D341Med (cell line): ENCODE results near the gene MED28.
"Not testable (repeated sequence)": the region's sequence is repeated elsewhere in the genome, so short reads cannot be mapped to it uniquely, and the experiment has no call there.

ENCODE experiments used
- DNase-seq: peaks from one replicate; pipeline ENCODE4 v3.0.0; 2012; ENCODE audit warnings: low spot score

The MED28 gene

GRCh38 chr4:17618926-17619325 lies 4.5 kb downstream of the MED28 start:
- no peak for DNase-seq

DNA sequence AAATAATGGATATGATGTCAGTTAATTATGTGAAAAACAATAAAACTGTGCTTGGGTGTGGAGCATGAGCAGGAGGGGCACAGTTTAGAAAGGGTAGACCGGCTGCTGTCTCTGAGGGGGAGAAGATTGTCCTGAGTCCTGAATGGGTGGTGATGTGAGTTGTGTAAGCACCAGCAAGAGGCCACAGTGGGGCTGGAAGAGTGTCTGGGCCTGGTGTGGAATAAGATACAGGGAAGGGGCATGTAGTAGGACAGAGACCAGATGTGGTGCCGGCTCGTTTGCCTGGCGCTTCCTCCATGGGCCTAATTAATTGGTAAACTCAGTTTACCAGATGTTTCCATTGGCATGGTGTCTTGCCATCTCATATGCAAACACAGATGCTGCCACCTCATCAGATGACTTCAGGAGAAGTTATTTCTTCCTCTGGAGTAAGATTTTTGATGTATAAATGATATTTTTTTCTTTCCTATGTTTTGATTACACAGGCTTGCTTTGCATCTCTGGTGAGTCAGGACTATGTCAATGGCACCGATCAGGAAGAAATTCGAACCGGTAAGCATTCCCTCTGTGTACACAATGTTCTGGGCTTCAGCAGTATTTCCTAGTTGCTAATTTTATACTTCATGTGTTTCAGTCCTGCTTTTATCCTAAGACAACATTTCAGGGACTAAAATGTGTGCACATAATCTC lies 5.1 kb downstream of the MED28 start:
- DNase-seq, result no peak

GRCh38 chr4:17623451-17624001 lies 9.1 kb downstream of the MED28 start:
- DNase-seq, result no peak

DNA sequence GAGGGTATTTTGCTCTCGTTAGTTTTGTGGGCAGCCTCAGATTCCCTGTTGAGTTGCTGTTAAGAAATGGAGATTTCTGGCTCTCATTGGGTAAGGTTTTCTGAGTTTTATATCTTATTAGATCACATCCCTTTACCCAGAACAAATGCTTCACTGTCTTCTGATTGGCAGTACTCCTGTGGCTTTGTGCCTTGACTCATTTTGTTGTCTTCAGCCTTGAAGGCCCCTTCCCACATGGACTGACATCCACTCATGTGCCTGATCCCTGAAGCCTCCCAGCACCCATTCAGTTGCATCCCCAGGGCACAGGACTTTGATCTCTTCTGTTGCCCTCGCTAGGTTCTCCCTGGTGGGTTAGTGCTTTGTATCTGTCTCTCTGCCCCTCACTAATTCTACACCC lies 10.4 kb downstream of the MED28 start:
- DNase-seq, result no peak

DNA sequence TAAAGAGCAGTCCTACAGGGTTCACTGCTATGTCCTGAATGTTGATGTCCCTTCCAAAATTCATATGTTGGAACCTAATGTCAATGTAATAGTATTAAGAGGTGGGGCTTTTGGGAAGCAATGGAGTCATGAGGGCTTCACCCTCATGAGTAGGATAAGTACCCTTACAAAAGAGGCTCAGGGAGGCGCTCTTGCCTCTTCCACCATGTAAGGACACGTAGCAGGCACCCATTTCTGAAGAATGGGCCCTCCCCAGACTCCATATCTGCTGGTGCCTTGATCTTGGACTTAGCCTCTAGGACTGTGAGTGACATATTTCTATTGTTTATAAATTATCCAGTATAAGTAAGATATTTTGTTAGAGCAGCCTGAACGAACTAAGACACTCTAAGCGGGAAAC lies 15.8 kb downstream of the MED28 start:
- no peak for DNase-seq

DNA sequence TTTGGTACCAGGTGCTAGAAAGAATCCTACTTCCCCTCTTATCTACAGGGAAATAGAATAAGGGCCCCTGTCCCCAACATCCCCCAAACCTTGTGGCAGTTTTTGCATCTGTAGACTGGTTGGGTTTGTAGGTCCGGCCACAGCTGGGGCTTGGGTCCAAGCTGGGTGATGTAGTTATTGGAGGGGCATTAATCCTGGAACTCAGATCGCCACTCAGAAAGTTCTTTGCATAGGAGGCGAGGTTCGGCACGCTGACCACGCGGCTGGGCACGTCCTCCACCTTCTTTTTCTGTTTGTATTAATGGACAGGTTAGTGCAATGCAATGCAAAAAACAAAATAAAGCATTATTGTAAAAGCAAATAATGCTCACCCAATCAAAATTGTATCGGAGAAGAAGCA lies 19.2 kb downstream of the MED28 start:
- DNase-seq, result no peak

DNA sequence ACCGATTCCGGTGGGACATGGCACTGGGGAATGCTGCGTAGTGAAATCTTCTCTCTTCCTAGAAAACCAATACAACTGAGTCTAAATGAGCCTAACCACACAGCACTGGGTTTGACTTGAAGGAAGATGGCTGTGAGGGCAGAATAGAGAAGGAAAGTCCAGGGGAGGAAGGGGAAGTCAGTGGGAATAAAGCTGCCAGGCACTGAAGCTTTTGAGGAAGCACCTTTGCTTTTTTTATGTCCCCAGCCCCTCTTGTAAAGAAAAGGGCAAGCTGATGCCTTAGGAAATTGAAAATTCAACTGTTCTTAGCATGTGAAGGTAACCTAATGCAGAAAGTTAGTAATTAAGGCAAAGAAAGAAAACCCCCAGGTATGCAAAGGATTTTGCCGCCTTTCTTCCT lies 20.6 kb downstream of the MED28 start:
- no peak for DNase-seq

GRCh38 chr4:17636341-17636695 lies 21.9 kb downstream of the MED28 start:
- no peak for DNase-seq

DNA sequence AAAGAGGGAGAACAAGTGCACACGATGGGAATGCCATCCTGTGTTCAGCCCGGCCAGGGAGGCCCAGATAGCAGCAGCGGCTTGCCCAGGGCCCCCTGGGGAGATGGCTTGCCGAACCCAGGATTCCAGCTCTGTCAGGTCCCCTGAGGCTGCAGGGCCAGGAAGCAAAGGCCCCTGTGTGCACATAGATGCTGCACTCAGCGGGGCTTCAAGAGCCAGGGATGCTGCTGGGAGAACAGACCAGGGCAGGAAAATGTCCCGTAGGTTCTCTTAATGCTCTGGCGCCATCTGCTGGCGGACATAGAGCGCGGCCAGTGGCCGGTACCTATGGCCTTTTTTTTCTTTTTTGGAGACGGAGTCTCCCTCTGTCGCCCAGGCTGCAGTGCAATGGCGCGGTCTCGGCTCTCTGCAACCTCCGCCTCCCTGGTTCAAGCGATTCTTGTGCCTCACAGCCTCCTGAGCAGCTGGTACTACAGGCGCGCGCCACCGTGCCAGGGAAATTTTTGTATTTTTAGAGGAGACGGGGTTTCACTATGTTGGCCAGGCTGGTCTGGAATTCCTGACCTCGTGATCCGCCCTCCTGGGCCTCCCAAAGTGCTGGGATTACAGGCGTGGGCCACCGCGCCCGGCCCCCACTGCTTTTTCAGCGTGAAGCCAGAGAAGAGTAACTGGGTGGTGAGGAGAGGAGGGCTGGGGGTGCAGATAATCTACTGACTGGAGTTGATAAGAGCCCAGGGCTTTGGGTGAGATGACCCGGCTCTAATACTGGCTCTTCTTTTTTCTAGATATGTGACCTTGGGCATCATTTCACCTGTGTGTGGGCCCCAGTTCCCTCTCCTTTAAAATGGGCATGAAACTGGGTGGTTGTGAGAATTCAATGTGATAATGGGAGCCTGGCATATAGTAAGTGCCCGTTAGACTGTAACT lies 22.5 kb downstream of the MED28 start:
- peak; percentile 89 for DNase-seq

DNA sequence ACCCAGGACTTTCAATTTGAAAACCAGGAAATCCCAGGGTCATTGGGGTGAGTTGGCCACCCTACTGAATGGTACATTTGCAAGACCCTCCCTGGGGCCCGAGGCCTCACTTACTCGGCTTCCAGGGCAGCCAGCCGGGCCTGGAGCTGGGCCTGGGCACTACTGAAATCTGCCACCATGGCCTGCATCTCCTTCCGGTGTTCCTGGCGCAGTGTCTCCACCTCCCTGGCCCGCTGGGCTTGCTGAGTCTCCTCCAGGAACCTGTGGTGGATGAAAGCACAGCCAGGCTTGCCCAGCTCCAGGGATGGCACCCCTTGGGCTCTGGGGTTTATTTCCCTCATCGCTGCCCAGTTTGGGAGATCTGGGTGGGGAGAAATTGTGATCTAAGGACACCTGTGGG lies 24.7 kb downstream of the MED28 start:
- no peak for DNase-seq

DNA sequence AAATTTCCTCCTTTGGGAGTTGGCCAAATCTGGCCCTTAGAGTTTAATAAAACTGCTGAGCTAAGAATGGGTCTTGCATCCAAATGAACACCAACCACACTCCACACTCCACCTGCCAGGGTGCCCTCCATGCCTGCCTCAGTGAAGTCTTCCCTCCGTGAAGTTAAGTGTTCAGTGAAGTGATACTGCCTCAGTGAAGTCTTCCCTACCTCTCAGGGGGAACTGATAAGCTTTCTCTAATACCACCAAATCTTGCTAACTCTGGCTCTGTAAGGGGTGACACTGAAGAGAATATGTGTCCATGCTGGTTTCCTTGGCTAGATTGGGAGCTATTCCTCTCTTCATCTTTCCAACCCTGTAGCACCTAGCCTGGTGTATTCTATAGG lies 27.9 kb downstream of the MED28 start:
- no peak for DNase-seq

GRCh38 chr4:17646693-17647092 lies 32.3 kb downstream of the MED28 start:
- no peak for DNase-seq

DNA sequence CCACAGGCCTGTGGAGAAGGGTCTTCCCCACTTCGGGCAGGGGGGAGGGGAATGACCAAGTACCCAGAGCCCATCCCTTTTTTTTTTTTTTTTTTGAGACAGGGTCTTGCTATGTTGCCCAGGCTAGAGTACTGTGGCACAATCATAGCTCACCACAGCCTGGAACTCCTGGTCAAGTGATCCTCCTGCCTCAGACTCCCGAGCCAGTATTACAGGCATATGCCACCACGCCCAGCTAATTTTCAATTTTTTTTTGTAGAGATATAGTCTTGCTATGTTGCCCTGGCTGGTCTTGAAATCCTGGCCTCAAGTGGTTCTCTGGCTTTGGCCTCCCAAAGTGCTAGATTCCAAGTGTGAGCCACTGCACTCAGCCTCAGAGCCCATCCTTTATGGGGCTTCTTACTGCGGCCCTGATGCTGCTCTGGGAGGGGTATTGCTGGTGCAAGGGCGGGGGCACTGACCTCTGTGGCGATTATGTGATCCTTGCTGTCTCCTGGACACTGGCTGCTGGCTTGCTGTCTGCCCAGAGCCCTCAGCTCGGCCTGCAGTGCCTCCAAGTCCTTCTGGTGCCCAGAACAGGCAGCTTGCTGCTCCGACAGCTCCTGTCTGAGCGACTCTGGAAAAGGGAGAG lies 32.9 kb downstream of the MED28 start:
- no peak for DNase-seq

DNA sequence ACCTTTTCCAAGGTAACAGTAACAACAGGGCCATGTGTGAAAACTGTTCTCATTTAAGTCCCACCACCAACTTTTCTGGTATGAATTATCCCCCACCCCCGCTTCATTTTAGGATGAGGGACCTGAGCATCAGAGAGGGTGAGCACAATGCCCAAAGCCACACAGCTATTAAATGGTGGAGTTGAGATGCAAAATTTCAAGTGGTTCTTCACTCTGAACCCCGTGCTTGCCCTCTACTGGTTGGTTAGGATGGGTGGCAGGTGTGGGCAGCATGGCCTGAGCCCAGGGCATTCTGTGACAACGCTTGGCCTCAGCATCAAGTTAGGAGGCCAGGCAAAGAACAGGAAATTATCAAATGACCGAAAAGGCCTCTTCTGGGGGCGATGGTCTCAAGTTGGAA lies 33.5 kb downstream of the MED28 start:
- DNase-seq, result no peak

DNA sequence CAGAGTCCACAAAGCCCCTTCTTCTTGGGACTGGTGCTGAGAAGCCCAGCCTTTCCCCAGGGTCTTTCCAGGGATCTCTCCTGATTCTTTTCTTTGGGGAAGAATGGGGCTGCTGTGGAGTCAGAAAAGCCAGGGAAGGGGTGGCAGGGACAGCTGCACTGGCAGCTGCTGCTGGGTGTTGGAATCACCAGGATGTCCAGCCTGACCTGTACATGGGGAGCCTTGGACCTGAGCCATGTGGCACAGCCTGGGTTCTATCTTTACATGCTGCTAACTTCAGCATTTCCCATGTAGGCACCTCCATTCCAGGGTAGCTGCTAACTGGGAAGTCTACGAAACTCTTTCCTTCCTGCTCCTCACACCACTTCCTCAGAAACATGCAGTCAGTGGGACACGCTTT lies 36.0 kb downstream of the MED28 start:
- no peak for DNase-seq

GRCh38 chr4:17654701-17655100 lies 40.3 kb downstream of the MED28 start:
- no peak for DNase-seq

GRCh38 chr4:17657090-17657489 lies 42.6 kb downstream of the MED28 start:
- DNase-seq, result no peak

- no peak for DNase-seq
Measured at GRCh38 chr4:17657849-17658248, 43.4 kb downstream of the MED28 start.

- DNase-seq, result not testable (repeated sequence)
Measured at GRCh38 chr4:17659196-17659595, 44.8 kb downstream of the MED28 start.

- no peak for DNase-seq
Measured at GRCh38 chr4:17662694-17663093, 48.3 kb downstream of the MED28 start.

DNA sequence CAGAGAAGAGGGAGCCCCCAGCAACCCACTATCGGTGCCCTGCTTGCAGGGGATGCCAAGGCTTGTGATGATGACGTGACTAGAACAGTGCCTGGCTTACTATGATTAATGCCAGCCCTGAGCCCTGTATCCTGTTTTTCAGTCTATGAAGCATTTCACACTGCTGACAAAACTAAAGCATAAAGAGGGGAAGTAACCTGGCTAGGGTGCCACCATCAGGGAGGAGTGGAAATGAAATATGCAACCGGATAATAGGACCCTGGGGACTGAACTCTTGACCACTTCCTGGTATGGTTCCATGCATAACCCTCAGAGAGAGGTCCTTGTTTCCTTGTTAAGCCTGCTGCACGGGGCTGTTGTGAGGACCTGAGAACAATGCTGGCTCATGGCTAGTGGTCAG lies 50.3 kb downstream of the MED28 start:
- no peak for DNase-seq

GRCh38 chr4:17665346-17665745 lies 50.9 kb downstream of the MED28 start:
- DNase-seq, result no peak

DNA sequence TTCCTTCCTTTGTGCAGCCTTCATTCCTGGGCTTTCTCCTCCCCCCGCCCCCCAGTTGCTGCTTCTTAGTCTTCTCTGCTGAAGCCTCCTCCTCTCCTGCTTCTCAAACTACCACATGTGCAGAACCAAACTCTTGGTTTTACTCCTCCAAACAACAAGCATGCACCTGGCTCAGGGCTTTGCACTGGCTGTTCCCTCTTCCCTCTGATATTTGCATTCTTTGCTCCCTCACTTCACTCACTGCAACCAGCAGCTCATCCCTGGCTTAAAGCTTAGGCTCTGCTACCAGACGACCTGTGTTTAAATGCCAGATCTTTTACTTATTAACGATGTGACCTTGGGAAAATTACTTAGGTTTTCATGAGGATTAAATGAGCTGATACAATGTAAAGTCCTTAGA lies 51.4 kb downstream of the MED28 start:
- no peak for DNase-seq
